ENCODE results near the gene UBE2G2.

GRCh38 chr21:44850208-44850800, 48.7 kb upstream of the UBE2G2 start:
- TF ChIP-seq CTCF (conservative IDR thresholded peaks at IDR 0.05; ENCODE audit: low read depth, low read length) (no peak), FOS (IDR thresholded peaks at IDR 0.05; ENCODE audit: low read depth, low read length) (no peak), RCOR1 (IDR thresholded peaks at IDR 0.05; ENCODE audit: insufficient replicate concordance, low read length) (no peak)
